Thyroid gland (tissue), 4 donors: ENCODE measurements around the gene TENT4A.

Experiments used
- POLR2A ChIP-seq, 2 donors: fragments of 450-650 bp; IDR thresholded peaks; one replicate each; pipeline ENCODE4 v1.6.1; 2017; ENCODE audit warnings: antibody characterized with exemption in 2 of 2, mild to moderate bottlenecking in 2 of 2, moderate library complexity in 1 of 2
- TF ChIP-seq, protein P1 (sequence below), 6 experiments: fragments of 200-600 bp in 3 of 6; fragments of 450-650 bp in 3 of 6; sonication (generic) in 3 of 6; IDR thresholded peaks; one replicate each; pipeline ENCODE4 v1.5.1; 2016 to 2019; ENCODE audit warnings: antibody characterized with exemption in 6 of 6, mild to moderate bottlenecking in 2 of 6, inconsistent platforms in 1 of 6, moderate library complexity in 1 of 6

- TF ChIP-seq POLR2A (IDR thresholded peaks at IDR 0.05) = no peak
- TF ChIP-seq, protein P1, sequence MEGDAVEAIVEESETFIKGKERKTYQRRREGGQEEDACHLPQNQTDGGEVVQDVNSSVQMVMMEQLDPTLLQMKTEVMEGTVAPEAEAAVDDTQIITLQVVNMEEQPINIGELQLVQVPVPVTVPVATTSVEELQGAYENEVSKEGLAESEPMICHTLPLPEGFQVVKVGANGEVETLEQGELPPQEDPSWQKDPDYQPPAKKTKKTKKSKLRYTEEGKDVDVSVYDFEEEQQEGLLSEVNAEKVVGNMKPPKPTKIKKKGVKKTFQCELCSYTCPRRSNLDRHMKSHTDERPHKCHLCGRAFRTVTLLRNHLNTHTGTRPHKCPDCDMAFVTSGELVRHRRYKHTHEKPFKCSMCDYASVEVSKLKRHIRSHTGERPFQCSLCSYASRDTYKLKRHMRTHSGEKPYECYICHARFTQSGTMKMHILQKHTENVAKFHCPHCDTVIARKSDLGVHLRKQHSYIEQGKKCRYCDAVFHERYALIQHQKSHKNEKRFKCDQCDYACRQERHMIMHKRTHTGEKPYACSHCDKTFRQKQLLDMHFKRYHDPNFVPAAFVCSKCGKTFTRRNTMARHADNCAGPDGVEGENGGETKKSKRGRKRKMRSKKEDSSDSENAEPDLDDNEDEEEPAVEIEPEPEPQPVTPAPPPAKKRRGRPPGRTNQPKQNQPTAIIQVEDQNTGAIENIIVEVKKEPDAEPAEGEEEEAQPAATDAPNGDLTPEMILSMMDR (IDR thresholded peaks at IDR 0.05) = no peak
Observed at GRCh38 chr5:6701491-6701890, 11.7 kb upstream of the TENT4A start.
